Right lobe of liver (tissue), 4 donors: ENCODE results near the gene PIK3C2G.

ENCODE experiments used
- POLR2A ChIP-seq: fragments of 450-650 bp; IDR thresholded peaks from one replicate; pipeline ENCODE4 v1.6.1; 2017; ENCODE audit warnings: antibody characterized with exemption, mild to moderate bottlenecking
- TF ChIP-seq, protein P1 (sequence below), 4 donors: fragments of 200-600 bp in 3 of 4; fragments of 450-650 bp in 1 of 4; IDR thresholded peaks; one replicate each; pipeline versions ENCODE4 v1.5.1 to v1.8.0; 2016 to 2022; ENCODE audit warnings: antibody characterized with exemption in 4 of 4, mild to moderate bottlenecking in 2 of 4
- donor health status: DM: no; HTN: no; CAD: no.
- donor health status: DM: no; HTN: no; CAD: no.
- donor health status: DM: no; HTN: yes; CAD: no.

DNA sequence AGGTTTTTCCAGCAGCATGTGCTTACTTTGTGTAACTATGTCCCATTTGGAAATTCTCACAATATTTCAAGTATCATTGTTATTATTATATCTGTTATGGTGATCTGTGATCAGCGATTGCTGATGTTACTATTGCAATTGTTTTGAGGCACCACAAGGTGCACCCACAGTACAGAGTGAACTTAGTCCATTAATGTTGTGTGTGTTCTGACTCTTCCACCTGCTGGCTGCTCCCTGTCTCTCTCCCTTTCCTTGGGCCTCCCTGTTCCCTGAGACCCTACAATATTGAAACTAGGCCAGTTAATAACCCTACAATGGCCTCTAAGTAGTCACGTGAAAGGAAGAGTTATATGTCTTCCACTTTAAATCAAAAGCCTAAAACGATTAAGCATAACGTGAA is 153.9 kb downstream of the PIK3C2G start:
- TF ChIP-seq, protein P1, sequence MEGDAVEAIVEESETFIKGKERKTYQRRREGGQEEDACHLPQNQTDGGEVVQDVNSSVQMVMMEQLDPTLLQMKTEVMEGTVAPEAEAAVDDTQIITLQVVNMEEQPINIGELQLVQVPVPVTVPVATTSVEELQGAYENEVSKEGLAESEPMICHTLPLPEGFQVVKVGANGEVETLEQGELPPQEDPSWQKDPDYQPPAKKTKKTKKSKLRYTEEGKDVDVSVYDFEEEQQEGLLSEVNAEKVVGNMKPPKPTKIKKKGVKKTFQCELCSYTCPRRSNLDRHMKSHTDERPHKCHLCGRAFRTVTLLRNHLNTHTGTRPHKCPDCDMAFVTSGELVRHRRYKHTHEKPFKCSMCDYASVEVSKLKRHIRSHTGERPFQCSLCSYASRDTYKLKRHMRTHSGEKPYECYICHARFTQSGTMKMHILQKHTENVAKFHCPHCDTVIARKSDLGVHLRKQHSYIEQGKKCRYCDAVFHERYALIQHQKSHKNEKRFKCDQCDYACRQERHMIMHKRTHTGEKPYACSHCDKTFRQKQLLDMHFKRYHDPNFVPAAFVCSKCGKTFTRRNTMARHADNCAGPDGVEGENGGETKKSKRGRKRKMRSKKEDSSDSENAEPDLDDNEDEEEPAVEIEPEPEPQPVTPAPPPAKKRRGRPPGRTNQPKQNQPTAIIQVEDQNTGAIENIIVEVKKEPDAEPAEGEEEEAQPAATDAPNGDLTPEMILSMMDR (IDR thresholded peaks at IDR 0.05) = no peak
- TF ChIP-seq POLR2A = no peak
